NCI-H2196 (cell line): ENCODE results near the gene ALG14.
A peak's percentile ranks its signal among the peaks of the same experiment; 100 is the strongest.

Experiments
- DNase-seq: peaks from one replicate; lab custom pipeline; 2025; ENCODE audit not compliant: unreplicated experiment; lab: John Stamatoyannopoulos, UW

The ALG14 gene

GRCh38 chr1:94934551-94934950 lies 138.2 kb downstream of the ALG14 start:
- no peak for DNase-seq

GRCh38 chr1:94931254-94931841 lies 141.4 kb downstream of the ALG14 start:
- no peak for DNase-seq

GRCh38 chr1:94929351-94930217 lies 143.2 kb downstream of the ALG14 start:
- no peak for DNase-seq

GRCh38 chr1:94928293-94928939 lies 144.3 kb downstream of the ALG14 start:
- DNase-seq, result no peak

- DNase-seq, result peak; percentile 81
Observed at GRCh38 chr1:94927405-94928175, 145.2 kb downstream of the ALG14 start.

GRCh38 chr1:94926915-94927404 lies 145.8 kb downstream of the ALG14 start, which contains the start of gene CNN3:
TSS of gene CNN3 (minus strand) at chr1:94927110. CDS start at chr1:94926894, 216 bp downstream.
- DNase-seq, result peak; percentile 97

- DNase-seq, result peak; percentile 51
Observed at GRCh38 chr1:94926126-94926914, 146.4 kb downstream of the ALG14 start.

- peak; percentile 62 for DNase-seq
Observed at GRCh38 chr1:94925561-94926125, 147.1 kb downstream of the ALG14 start.

GRCh38 chr1:94925004-94925403 lies 147.7 kb downstream of the ALG14 start:
- DNase-seq, result no peak
